Neural cell (in vitro differentiated cells): ENCODE results near the gene CNTNAP2. TPM values are rescaled to one million over a fixed set of nuclear protein-coding genes. Genes with fewer than 3 reads are reported as not detected.

Experiments used
- H2AFZ ChIP-seq: fragments of 200-600, 300-800 bp; sonication (generic), shearing (Covaris generic); 2 replicates; pipeline ENCODE4 v1.6.0; 2014; ENCODE audit warnings: low read depth, mild to moderate bottlenecking, antibody characterized with exemption, low read length, moderate library complexity
- H3F3A ChIP-seq: fragments of 200-600 bp; shearing (Covaris generic); 2 replicates; pipeline ENCODE4 v1.6.1; 2016; ENCODE audit warnings: mild to moderate bottlenecking, moderate library complexity, mixed read lengths, antibody characterized with exemption, low read length; ENCODE audit not compliant: insufficient read depth, poor library complexity, severe bottlenecking
- H3K27ac ChIP-seq: fragments of 200-600, 300-800 bp; sonication (generic), shearing (Covaris generic); 2 replicates; pipeline ENCODE4 v1.5.1; 2014; ENCODE audit warnings: mild to moderate bottlenecking, low read length, moderate library complexity
- H3K27me3 ChIP-seq: fragments of 300-800, 200-600 bp; sonication (generic), shearing (Covaris generic); 2 replicates; pipeline ENCODE4 v1.6.0; 2014; ENCODE audit warnings: mild to moderate bottlenecking, low read depth, low read length, moderate library complexity; ENCODE audit not compliant: insufficient read depth
- H3K36me3 ChIP-seq: fragments of 300-800, 200-600 bp; sonication (generic), shearing (Covaris generic); 2 replicates; pipeline ENCODE4 v1.5.1; 2014; ENCODE audit warnings: mild to moderate bottlenecking, antibody characterized with exemption, low read length, moderate library complexity; ENCODE audit not compliant: insufficient read depth
- H3K4me2 ChIP-seq: fragments of 300-800, 200-600 bp; sonication (generic), shearing (Covaris generic); 2 replicates; pipeline ENCODE4 v1.6.0; 2014; ENCODE audit warnings: mild to moderate bottlenecking, low read length
- H3K4me3 ChIP-seq: fragments of 300-800, 200-600 bp; sonication (generic), shearing (Covaris generic); 2 replicates; pipeline ENCODE4 v1.5.1; 2014; ENCODE audit warnings: mild to moderate bottlenecking, low read length, moderate library complexity
- H3K79me2 ChIP-seq: fragments of 200-600 bp; shearing (Covaris generic); replicated peaks from 2 replicates; pipeline ENCODE4 v1.6.0; 2014; ENCODE audit warnings: mild to moderate bottlenecking, low read length, moderate library complexity; ENCODE audit not compliant: insufficient read depth
- H3K9ac ChIP-seq: fragments of 300-800, 200-600 bp; sonication (generic), shearing (Covaris generic); 2 replicates; pipeline ENCODE4 v1.6.1; 2016; ENCODE audit warnings: mild to moderate bottlenecking, low read length, mixed read lengths
- H3K9me2 ChIP-seq: fragments of 200-600 bp; shearing (Covaris generic); 2 replicates; pipeline ENCODE4 v1.6.1; 2016; ENCODE audit warnings: mild to moderate bottlenecking, low read length, mixed read lengths; ENCODE audit not compliant: insufficient read depth
- H3K9me3 ChIP-seq: fragments of 200-600, 300-800 bp; sonication (generic), shearing (Covaris generic); 2 replicates; pipeline ENCODE4 v1.6.1; 2016; ENCODE audit warnings: mild to moderate bottlenecking, mixed run types, low read length, moderate library complexity, mixed read lengths
- H4K20me1 ChIP-seq: fragments of 200-600 bp; shearing (Covaris generic); 2 replicates; pipeline ENCODE4 v1.6.1; 2016; ENCODE audit warnings: mild to moderate bottlenecking, mixed run types; ENCODE audit not compliant: insufficient read depth
- EP300 ChIP-seq: fragments of 450-650 bp; conservative IDR thresholded peaks from 2 replicates; pipeline ENCODE4 v1.6.1; 2014; ENCODE audit warnings: antibody characterized with exemption, mild to moderate bottlenecking, moderate library complexity; ENCODE audit not compliant: poor library complexity, severe bottlenecking
- EZH2 ChIP-seq: fragments of 200-600, 300-800 bp; shearing (Covaris generic), sonication (generic); IDR thresholded peaks from 2 replicates; pipeline ENCODE4 v1.6.1; 2014; ENCODE audit warnings: antibody characterized with exemption, low read length, borderline replicate concordance, mild to moderate bottlenecking; ENCODE audit not compliant: insufficient read depth, poor library complexity, severe bottlenecking
- MXI1 ChIP-seq: fragments of 450-650 bp; conservative IDR thresholded peaks from 2 replicates; pipeline ENCODE4 v1.6.1; 2014; ENCODE audit warnings: antibody characterized with exemption, mild to moderate bottlenecking; ENCODE audit not compliant: poor library complexity, severe bottlenecking
- POLR2AphosphoS5 ChIP-seq: IDR thresholded peaks from 2 replicates; pipeline ENCODE4 v1.6.1; 2012
- RAD21 ChIP-seq: fragments of 450-650 bp; conservative IDR thresholded peaks from 2 replicates; pipeline ENCODE4 v1.6.1; 2014; ENCODE audit warnings: antibody characterized with exemption, mild to moderate bottlenecking, moderate library complexity
- SMC3 ChIP-seq: fragments of 450-650 bp; conservative IDR thresholded peaks from 2 replicates; pipeline ENCODE4 v1.6.1; 2014; ENCODE audit warnings: antibody characterized with exemption, mild to moderate bottlenecking, moderate library complexity; ENCODE audit not compliant: poor library complexity
- TAF1 ChIP-seq: IDR thresholded peaks from 2 replicates; pipeline ENCODE4 v1.6.1; 2012; ENCODE audit warnings: low read depth
- polyA plus RNA-seq: library from polyadenylated mRNA; depleted of rRNA; stranded (reverse); fragments of >200 nt; gene quantifications from 2 replicates; pipeline ENCODE4 v1.2.3, GENCODE V29; 2014
- TF ChIP-seq, protein P1 (sequence below): IDR thresholded peaks from 2 replicates; pipeline ENCODE4 v1.6.1; 2012; ENCODE audit warnings: borderline replicate concordance
- TF ChIP-seq, protein P2 (sequence below): fragments of 450-650 bp; IDR thresholded peaks from 2 replicates; pipeline ENCODE4 v1.5.1; 2014; ENCODE audit warnings: antibody characterized with exemption, mild to moderate bottlenecking, moderate library complexity; ENCODE audit not compliant: poor library complexity, severe bottlenecking

Gene CNTNAP2
- polyA plus RNA-seq, 1 donor from 2014 or later, result 276 TPM

DNA sequence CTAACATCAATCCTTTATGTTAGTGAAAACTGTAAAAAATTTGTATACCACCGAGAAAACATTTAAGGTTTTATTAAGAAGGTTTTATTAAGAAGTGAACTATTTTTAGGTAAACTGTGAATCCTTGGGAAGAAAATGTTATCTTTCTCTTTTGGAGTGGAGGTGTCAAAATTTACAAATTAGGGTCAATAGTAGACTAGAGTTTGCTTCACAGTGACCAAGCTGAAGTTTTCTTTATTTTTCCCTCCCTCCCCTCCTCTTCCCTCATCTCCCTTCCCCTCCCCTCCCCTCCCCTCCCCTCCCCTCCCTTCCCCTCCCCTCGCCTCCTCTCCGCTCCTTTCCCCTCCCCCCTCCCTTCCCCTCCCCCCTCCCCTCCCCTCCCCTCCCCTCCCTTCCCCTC lies 168.8 kb downstream of the CNTNAP2 start:
- H3F3A ChIP-seq, result no peaks in the 10 kb centered on the region
- H3K27me3 ChIP-seq, result no peaks in the 10 kb centered on the region
- no peak overlapping the region for H3K9ac ChIP-seq
- H4K20me1 ChIP-seq, result no peaks in the 10 kb centered on the region
- H3K36me3 ChIP-seq, result no peaks in the 10 kb centered on the region
- H3K9me2 ChIP-seq, result no peaks in the 10 kb centered on the region
- H3K27ac ChIP-seq, result no peak overlapping the region
- H3K4me2 ChIP-seq, result no peak overlapping the region
- TF ChIP-seq, protein P1, sequence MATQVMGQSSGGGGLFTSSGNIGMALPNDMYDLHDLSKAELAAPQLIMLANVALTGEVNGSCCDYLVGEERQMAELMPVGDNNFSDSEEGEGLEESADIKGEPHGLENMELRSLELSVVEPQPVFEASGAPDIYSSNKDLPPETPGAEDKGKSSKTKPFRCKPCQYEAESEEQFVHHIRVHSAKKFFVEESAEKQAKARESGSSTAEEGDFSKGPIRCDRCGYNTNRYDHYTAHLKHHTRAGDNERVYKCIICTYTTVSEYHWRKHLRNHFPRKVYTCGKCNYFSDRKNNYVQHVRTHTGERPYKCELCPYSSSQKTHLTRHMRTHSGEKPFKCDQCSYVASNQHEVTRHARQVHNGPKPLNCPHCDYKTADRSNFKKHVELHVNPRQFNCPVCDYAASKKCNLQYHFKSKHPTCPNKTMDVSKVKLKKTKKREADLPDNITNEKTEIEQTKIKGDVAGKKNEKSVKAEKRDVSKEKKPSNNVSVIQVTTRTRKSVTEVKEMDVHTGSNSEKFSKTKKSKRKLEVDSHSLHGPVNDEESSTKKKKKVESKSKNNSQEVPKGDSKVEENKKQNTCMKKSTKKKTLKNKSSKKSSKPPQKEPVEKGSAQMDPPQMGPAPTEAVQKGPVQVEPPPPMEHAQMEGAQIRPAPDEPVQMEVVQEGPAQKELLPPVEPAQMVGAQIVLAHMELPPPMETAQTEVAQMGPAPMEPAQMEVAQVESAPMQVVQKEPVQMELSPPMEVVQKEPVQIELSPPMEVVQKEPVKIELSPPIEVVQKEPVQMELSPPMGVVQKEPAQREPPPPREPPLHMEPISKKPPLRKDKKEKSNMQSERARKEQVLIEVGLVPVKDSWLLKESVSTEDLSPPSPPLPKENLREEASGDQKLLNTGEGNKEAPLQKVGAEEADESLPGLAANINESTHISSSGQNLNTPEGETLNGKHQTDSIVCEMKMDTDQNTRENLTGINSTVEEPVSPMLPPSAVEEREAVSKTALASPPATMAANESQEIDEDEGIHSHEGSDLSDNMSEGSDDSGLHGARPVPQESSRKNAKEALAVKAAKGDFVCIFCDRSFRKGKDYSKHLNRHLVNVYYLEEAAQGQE, result no peak
- TF ChIP-seq EP300 (no peak), EZH2 (no peak), RAD21 (no peak), MXI1 (no peak), TAF1 (no peak), SMC3 (no peak), POLR2AphosphoS5 (no peak)
- TF ChIP-seq, protein P2, sequence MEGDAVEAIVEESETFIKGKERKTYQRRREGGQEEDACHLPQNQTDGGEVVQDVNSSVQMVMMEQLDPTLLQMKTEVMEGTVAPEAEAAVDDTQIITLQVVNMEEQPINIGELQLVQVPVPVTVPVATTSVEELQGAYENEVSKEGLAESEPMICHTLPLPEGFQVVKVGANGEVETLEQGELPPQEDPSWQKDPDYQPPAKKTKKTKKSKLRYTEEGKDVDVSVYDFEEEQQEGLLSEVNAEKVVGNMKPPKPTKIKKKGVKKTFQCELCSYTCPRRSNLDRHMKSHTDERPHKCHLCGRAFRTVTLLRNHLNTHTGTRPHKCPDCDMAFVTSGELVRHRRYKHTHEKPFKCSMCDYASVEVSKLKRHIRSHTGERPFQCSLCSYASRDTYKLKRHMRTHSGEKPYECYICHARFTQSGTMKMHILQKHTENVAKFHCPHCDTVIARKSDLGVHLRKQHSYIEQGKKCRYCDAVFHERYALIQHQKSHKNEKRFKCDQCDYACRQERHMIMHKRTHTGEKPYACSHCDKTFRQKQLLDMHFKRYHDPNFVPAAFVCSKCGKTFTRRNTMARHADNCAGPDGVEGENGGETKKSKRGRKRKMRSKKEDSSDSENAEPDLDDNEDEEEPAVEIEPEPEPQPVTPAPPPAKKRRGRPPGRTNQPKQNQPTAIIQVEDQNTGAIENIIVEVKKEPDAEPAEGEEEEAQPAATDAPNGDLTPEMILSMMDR, result no peak
- H3K4me3 ChIP-seq, result no peak overlapping the region
- H3K9me3 ChIP-seq, result no peaks in the 10 kb centered on the region
- H3K79me2 ChIP-seq, result no peaks in the 10 kb centered on the region
- H2AFZ ChIP-seq, result no peak overlapping the region

DNA sequence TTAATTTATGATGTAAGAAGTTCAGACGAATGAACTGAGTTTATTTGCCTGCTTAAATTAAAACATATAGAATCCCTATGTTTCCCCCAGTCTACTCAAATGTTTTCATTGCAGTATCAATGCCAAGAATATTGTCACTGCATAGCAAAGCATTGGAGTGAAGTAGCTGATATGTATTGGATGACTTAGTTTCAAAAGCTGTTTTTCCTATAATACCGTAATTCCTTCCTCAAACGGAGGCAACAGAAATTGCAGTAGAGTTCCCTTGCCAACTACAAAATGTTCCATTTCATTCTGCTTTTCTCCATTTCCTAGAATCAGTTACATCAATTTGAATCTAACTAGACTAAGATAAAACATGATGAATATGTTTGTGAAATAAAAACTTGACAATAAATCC lies 174.1 kb downstream of the CNTNAP2 start:
- no peak overlapping the region for H3K4me2 ChIP-seq
- no peaks in the 10 kb centered on the region for H3K36me3 ChIP-seq
- H3K9me2 ChIP-seq, result no peaks in the 10 kb centered on the region
- TF ChIP-seq EP300, result no peak
- TF ChIP-seq TAF1, result no peak
- TF ChIP-seq, protein P2, result no peak
- no peak for TF ChIP-seq RAD21
- no peak for TF ChIP-seq POLR2AphosphoS5
- TF ChIP-seq SMC3, result no peak
- TF ChIP-seq, protein P1, result no peak
- no peak for TF ChIP-seq MXI1
- no peak for TF ChIP-seq EZH2
- no peak overlapping the region for H3K27ac ChIP-seq
- no peaks in the 10 kb centered on the region for H4K20me1 ChIP-seq
- no peaks in the 10 kb centered on the region for H3K9me3 ChIP-seq
- H3K9ac ChIP-seq, result no peak overlapping the region
- no peak overlapping the region for H2AFZ ChIP-seq
- no peaks in the 10 kb centered on the region for H3K79me2 ChIP-seq
- H3F3A ChIP-seq, result no peaks in the 10 kb centered on the region
- H3K27me3 ChIP-seq, result no peaks in the 10 kb centered on the region
- no peak overlapping the region for H3K4me3 ChIP-seq
